Liver (tissue), 9 donors: ENCODE data around the gene TMEM91. TPM values are rescaled to one million over a fixed set of nuclear protein-coding genes. Genes with fewer than 3 reads are reported as not detected.

Experiments
- DNase-seq: peaks from one replicate; pipeline ENCODE4 v3.0.0-alpha.2; 2017; ENCODE audit warnings: low spot score
- H3K27ac ChIP-seq, 2 donors: one replicate each; pipeline ENCODE4 v1.7.0; 2013; ENCODE audit warnings: inconsistent platforms in 2 of 2, low read length in 2 of 2, control low read depth in 1 of 2, low read depth in 1 of 2, mild to moderate bottlenecking in 1 of 2
- H3K27me3 ChIP-seq, 4 donors: one replicate each; pipeline versions ENCODE4 v1.6.1 to v1.7.0; 2013; ENCODE audit warnings: low read length in 3 of 4, inconsistent platforms in 1 of 4, mild to moderate bottlenecking in 1 of 4, moderate library complexity in 1 of 4; ENCODE audit not compliant: control insufficient read depth in 4 of 4, insufficient read depth in 4 of 4
- H3K36me3 ChIP-seq, 4 donors: one replicate each; pipeline versions ENCODE4 v1.6.1 to v1.7.0; 2013; ENCODE audit warnings: low read length in 3 of 4, mild to moderate bottlenecking in 3 of 4, low read depth in 1 of 4, moderate library complexity in 1 of 4; ENCODE audit not compliant: control insufficient read depth in 4 of 4, insufficient read depth in 3 of 4
- H3K4me1 ChIP-seq, 4 donors: one replicate each; pipeline versions ENCODE4 v1.6.1 to v1.7.0; 2013; ENCODE audit warnings: low read length in 3 of 4, mild to moderate bottlenecking in 3 of 4, moderate library complexity in 1 of 4; ENCODE audit not compliant: control insufficient read depth in 4 of 4, insufficient read depth in 4 of 4
- H3K4me3 ChIP-seq, 3 donors: one replicate each; pipeline versions ENCODE4 v1.6.1 to v1.7.0; 2013; ENCODE audit warnings: low read length in 3 of 3, control low read depth in 1 of 3, low read depth in 1 of 3, mild to moderate bottlenecking in 1 of 3
- H3K9ac ChIP-seq, 2 donors: one replicate each; pipeline ENCODE4 v1.7.0; 2013; ENCODE audit warnings: low read length in 2 of 2, mild to moderate bottlenecking in 2 of 2, moderate library complexity in 2 of 2, control low read depth in 1 of 2, low read depth in 1 of 2
- H3K9me3 ChIP-seq, 4 donors: one replicate each; pipeline versions ENCODE4 v1.6.1 to v1.7.0; 2013; ENCODE audit warnings: low read length in 3 of 4; ENCODE audit not compliant: control insufficient read depth in 4 of 4
- EGR1 ChIP-seq, 2 donors: IDR thresholded peaks; 2 replicates each; pipeline ENCODE4 v1.6.1; 2016 to 2018; ENCODE audit warnings: antibody characterized with exemption in 2 of 2, low read depth in 2 of 2
- FOXA2 ChIP-seq: IDR thresholded peaks from 2 replicates; pipeline ENCODE4 v1.6.1; 2016; ENCODE audit warnings: antibody characterized with exemption
- GABPA ChIP-seq, 2 donors: IDR thresholded peaks in 1 of 2; conservative IDR thresholded peaks in 1 of 2; 2 replicates each; pipeline ENCODE4 v1.6.1; 2016; ENCODE audit warnings: antibody characterized with exemption in 2 of 2, mild to moderate bottlenecking in 1 of 2, moderate library complexity in 1 of 2
- HNF4A ChIP-seq, 2 donors: conservative IDR thresholded peaks; 2 replicates each; pipeline ENCODE4 v1.6.1; 2016; ENCODE audit warnings: antibody characterized with exemption in 2 of 2, mild to moderate bottlenecking in 2 of 2
- JUND ChIP-seq, 2 donors: IDR thresholded peaks; 2 replicates each; pipeline ENCODE4 v1.6.1; 2016; ENCODE audit warnings: antibody characterized with exemption in 2 of 2
- NR2F2 ChIP-seq: IDR thresholded peaks from 2 replicates; pipeline ENCODE4 v1.6.1; 2016; ENCODE audit warnings: antibody characterized with exemption
- RAD21 ChIP-seq, 2 donors: IDR thresholded peaks; 2 replicates each; pipeline ENCODE4 v1.6.1; 2016; ENCODE audit warnings: antibody characterized with exemption in 2 of 2, mild to moderate bottlenecking in 2 of 2
- RXRA ChIP-seq, 2 donors: IDR thresholded peaks; 2 replicates each; pipeline ENCODE4 v1.6.1; 2017 to 2018; ENCODE audit warnings: antibody characterized with exemption in 2 of 2, mild to moderate bottlenecking in 1 of 2
- SP1 ChIP-seq: IDR thresholded peaks from 2 replicates; pipeline ENCODE4 v1.6.1; 2018; ENCODE audit warnings: antibody characterized with exemption, mild to moderate bottlenecking
- YY1 ChIP-seq: IDR thresholded peaks from 2 replicates; pipeline ENCODE4 v1.6.1; 2016; ENCODE audit warnings: antibody characterized with exemption, mild to moderate bottlenecking
- WGBS: extraction: QIAGEN DNeasy Blood & Tissue Kit; methylation state at CpG from one replicate; pipeline ENCODE4 v1.1.7; 2013; 5-methylcytosine and 5-hydroxymethylcytosine counted together
- polyA plus RNA-seq, 2 donors: library from polyadenylated mRNA; stranded (reverse) in 1 of 2; unstranded in 1 of 2; fragments of 200-250 nt in 1 of 2; fragments of >200 nt in 1 of 2; fragmentation: Nextera tagmentation in 1 of 2; extraction: Ambion mirVana in 1 of 2; gene quantifications; one replicate each; pipeline versions ENCODE4 v1.2.1 to v1.2.3, GENCODE V29; 2013 to 2015
- total RNA-seq, 2 donors: library from RNA; depleted of rRNA; stranded (reverse); fragments of >200 nt; gene quantifications; one replicate each; pipeline ENCODE4 v1.2.3, GENCODE V29; 2014
- TF ChIP-seq, protein P1 (sequence below): fragments of 150-350 bp; IDR thresholded peaks from 2 replicates; pipeline ENCODE4 v1.5.1; 2017; ENCODE audit warnings: improper control_type of control experiment, low read depth, low read length; ENCODE audit not compliant: missing input control
- TF ChIP-seq, protein P2 (sequence below): IDR thresholded peaks from 2 replicates; pipeline ENCODE4 v1.6.1; 2016; ENCODE audit warnings: antibody characterized with exemption
- TF ChIP-seq, protein P3 (sequence below): IDR thresholded peaks from 2 replicates; pipeline ENCODE4 v1.6.1; 2016; ENCODE audit warnings: antibody characterized with exemption
- TF ChIP-seq, protein P4 (sequence below): IDR thresholded peaks from 2 replicates; pipeline ENCODE4 v1.6.1; 2016; ENCODE audit warnings: antibody characterized with exemption
- TF ChIP-seq, protein P5 (sequence below): IDR thresholded peaks from 2 replicates; pipeline ENCODE4 v1.6.1; 2016; ENCODE audit warnings: antibody characterized with exemption, mild to moderate bottlenecking
- donor health status: healthy.
- donor health status: healthy.
- donor health status: healthy.
- donor health status: healthy.
- donor health status: healthy.

TMEM91 gene
- total and polyA plus RNA-seq, 4 donors, result 1.6 to 4.0 (median 2.9) TPM

DNA sequence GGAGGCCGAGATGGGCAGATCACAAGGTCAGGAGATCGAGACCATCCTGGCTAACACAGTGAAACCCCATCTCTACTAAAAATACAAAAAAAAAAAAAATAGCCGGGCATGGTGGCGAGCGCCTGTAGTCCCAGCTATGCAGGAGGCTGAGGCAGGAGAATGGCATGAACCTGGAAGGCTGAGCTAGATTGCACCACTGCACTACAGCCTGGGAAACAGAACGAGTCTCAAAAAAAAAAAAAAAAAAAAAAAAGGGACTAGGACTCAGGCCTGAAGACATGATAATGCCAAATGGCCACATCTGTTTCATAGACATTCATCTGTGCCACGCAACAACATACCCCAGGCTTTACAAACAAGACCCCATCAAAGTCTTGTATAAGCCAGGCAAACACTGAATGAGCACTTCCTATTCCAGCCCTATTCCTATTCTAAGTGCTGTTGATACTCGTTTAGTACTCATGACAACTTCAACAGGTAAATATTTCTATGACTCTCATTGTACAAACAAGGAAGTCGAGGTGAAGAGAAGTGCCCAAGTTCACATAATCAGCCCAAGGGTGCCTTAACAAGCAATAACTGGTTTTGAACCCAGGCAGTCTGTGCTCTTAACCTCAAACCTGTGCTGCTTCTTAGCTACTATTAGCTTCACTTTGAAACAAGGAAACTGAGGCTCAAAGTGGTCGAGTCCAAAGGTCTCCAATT, 14.0 kb upstream of the TMEM91 start:
- H3K4me3 ChIP-seq, result no peak overlapping the region
- DNase-seq, result no peak
- TF ChIP-seq, protein P1, sequence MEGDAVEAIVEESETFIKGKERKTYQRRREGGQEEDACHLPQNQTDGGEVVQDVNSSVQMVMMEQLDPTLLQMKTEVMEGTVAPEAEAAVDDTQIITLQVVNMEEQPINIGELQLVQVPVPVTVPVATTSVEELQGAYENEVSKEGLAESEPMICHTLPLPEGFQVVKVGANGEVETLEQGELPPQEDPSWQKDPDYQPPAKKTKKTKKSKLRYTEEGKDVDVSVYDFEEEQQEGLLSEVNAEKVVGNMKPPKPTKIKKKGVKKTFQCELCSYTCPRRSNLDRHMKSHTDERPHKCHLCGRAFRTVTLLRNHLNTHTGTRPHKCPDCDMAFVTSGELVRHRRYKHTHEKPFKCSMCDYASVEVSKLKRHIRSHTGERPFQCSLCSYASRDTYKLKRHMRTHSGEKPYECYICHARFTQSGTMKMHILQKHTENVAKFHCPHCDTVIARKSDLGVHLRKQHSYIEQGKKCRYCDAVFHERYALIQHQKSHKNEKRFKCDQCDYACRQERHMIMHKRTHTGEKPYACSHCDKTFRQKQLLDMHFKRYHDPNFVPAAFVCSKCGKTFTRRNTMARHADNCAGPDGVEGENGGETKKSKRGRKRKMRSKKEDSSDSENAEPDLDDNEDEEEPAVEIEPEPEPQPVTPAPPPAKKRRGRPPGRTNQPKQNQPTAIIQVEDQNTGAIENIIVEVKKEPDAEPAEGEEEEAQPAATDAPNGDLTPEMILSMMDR, result no peak
- H3K27me3 ChIP-seq, result no peaks in the 10 kb centered on the region
- no peak overlapping the region for H3K9ac ChIP-seq
- H3K27ac ChIP-seq, result no peak overlapping the region
- no peaks in the 10 kb centered on the region for H3K36me3 ChIP-seq
- WGBS, result 84% methylated on average over 10 of the region's 10 CpGs
- no peaks in the 10 kb centered on the region for H3K9me3 ChIP-seq
- peaks cover 0 to 16% (median 9%) of the 10 kb centered on the region in 4 donors for H3K4me1 ChIP-seq

DNA sequence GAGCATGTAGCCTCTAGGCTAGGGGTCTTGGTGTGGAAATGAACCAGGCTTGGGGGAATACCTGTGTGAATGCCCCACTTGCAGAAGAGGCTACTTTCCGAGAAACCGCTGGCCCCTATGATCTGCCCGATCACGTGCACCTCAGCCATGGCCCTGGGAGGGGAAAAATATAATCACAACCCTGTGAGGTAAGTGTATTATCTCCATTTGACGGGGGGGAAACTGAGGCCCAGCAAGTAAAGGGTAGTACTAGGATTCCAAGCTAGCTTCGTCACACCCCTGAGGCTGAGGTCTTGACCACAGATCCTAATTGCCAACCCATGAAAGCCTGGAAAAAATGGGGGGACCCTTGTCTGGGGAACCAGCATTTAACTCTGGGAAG, 13.0 kb upstream of the TMEM91 start:
- peak overlapping the region; percentile 77 for H3K9ac ChIP-seq
- 54% methylated on average over 6 of the region's 6 CpGs for WGBS
- DNase-seq, result no peak
- TF ChIP-seq, protein P2, sequence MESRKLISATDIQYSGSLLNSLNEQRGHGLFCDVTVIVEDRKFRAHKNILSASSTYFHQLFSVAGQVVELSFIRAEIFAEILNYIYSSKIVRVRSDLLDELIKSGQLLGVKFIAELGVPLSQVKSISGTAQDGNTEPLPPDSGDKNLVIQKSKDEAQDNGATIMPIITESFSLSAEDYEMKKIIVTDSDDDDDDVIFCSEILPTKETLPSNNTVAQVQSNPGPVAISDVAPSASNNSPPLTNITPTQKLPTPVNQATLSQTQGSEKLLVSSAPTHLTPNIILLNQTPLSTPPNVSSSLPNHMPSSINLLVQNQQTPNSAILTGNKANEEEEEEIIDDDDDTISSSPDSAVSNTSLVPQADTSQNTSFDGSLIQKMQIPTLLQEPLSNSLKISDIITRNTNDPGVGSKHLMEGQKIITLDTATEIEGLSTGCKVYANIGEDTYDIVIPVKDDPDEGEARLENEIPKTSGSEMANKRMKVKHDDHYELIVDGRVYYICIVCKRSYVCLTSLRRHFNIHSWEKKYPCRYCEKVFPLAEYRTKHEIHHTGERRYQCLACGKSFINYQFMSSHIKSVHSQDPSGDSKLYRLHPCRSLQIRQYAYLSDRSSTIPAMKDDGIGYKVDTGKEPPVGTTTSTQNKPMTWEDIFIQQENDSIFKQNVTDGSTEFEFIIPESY, result no peak
- TF ChIP-seq, protein P3, sequence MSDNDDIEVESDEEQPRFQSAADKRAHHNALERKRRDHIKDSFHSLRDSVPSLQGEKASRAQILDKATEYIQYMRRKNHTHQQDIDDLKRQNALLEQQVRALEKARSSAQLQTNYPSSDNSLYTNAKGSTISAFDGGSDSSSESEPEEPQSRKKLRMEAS, result no peak
- TF ChIP-seq HNF4A (conservative IDR thresholded peaks at IDR 0.05), result no peak
- H3K9me3 ChIP-seq, result no peaks in the 10 kb centered on the region
- peak overlapping the region; percentile 75 to 96 (median 78) for H3K4me3 ChIP-seq
- peak overlapping the region; percentile 95 to 99 for H3K27ac ChIP-seq
- H3K4me1 ChIP-seq, result peaks cover 0 to 14% (median 9%) of the 10 kb centered on the region in 4 donors
- no peaks in the 10 kb centered on the region for H3K27me3 ChIP-seq
- no peaks in the 10 kb centered on the region for H3K36me3 ChIP-seq

DNA sequence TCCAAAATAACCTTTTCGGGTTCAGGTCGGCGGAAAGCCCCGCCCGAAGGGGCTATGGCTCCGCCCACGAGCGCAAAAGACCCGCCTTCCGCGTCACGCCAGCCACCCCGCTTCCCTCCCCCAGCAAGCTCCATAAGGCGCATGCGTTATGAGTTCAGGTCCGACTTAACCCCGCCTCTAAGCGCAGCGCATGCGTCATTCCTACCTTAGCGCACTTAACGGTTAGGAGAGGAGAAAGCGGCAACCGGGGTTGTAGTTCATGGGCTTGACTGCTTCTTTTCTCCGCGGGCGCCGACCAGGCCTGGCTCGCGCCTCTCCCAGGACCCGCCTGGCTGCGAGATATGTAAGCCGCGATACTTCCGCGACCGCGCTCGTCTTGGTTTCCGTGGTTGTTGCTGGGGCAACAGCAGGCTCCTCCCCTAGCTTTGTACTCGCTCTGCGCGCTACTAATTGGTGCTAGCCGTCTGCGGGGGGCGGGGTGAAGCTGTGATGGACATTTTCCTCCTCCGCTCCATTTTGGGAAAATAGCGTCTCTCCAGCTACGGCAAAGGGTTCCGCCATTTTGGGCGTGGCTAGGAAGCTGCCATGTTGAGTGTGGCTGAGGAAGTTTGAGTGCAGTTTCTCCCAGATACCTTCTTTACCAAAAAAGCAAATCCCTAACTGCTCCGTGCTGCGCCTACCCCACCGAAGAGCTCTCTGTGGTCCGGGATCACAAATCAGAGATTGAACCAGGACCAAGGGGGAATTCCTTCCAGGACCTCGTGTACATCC, 12.4 kb upstream of the TMEM91 start, which contains the start of gene B9D2:
Gene B9D2 (minus strand): TSS at position 397 of the 771 bp plus-strand sequence. CDS start 630 bp downstream, outside the sequence.
- H3K9ac ChIP-seq, result peak within 1 kb of the TSS; percentile 77 to 89
- no peaks in the 10 kb centered on the region for H3K36me3 ChIP-seq
- H3K4me1 ChIP-seq, result peaks cover 0 to 14% (median 9%) of the 10 kb centered on the region in 4 donors
- TF ChIP-seq YY1 (peak; percentile 100), HNF4A (conservative IDR thresholded peaks at IDR 0.05) (no peak), SP1 (peak; percentile 78), FOXA2 (no peak), RXRA (IDR thresholded peaks at IDR 0.05) (peak; percentile 4 to 47), EGR1 (IDR thresholded peaks at IDR 0.05; ENCODE audit: low read depth in 2 of 2) (peak in 1 of 2 donors; percentile 26), NR2F2 (peak; percentile 25), JUND (IDR thresholded peaks at IDR 0.05) (peak in 1 of 2 donors; percentile 47), GABPA (IDR thresholded peaks at IDR 0.05 in 1 of 2, conservative IDR thresholded peaks at IDR 0.05 in 1 of 2) (peak in 1 of 2 donors; percentile 12), RAD21 (IDR thresholded peaks at IDR 0.05) (peak in 1 of 2 donors; percentile 7)
- TF ChIP-seq, protein P4, sequence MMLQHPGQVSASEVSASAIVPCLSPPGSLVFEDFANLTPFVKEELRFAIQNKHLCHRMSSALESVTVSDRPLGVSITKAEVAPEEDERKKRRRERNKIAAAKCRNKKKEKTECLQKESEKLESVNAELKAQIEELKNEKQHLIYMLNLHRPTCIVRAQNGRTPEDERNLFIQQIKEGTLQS, result no peak
- TF ChIP-seq, protein P2, result peak; percentile 2
- TF ChIP-seq, protein P5, sequence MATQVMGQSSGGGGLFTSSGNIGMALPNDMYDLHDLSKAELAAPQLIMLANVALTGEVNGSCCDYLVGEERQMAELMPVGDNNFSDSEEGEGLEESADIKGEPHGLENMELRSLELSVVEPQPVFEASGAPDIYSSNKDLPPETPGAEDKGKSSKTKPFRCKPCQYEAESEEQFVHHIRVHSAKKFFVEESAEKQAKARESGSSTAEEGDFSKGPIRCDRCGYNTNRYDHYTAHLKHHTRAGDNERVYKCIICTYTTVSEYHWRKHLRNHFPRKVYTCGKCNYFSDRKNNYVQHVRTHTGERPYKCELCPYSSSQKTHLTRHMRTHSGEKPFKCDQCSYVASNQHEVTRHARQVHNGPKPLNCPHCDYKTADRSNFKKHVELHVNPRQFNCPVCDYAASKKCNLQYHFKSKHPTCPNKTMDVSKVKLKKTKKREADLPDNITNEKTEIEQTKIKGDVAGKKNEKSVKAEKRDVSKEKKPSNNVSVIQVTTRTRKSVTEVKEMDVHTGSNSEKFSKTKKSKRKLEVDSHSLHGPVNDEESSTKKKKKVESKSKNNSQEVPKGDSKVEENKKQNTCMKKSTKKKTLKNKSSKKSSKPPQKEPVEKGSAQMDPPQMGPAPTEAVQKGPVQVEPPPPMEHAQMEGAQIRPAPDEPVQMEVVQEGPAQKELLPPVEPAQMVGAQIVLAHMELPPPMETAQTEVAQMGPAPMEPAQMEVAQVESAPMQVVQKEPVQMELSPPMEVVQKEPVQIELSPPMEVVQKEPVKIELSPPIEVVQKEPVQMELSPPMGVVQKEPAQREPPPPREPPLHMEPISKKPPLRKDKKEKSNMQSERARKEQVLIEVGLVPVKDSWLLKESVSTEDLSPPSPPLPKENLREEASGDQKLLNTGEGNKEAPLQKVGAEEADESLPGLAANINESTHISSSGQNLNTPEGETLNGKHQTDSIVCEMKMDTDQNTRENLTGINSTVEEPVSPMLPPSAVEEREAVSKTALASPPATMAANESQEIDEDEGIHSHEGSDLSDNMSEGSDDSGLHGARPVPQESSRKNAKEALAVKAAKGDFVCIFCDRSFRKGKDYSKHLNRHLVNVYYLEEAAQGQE, result no peak
- WGBS, result under 1% methylated on average over 56 of the region's 56 CpGs
- H3K9me3 ChIP-seq, result no peaks in the 10 kb centered on the region
- H3K27ac ChIP-seq, result peak within 1 kb of the TSS; percentile 95 to 99
- H3K4me3 ChIP-seq, result peak within 1 kb of the TSS; percentile 75 to 96 (median 78)
- peak; percentile 97 for DNase-seq
- no peaks in the 10 kb centered on the region for H3K27me3 ChIP-seq
